HG03432 (cell line): ENCODE data around the gene SLC25A12.
"Not testable (repeated sequence)": the region's sequence is repeated elsewhere in the genome, so short reads cannot be mapped to it uniquely, and the experiment has no call there.

Experiments
- ATAC-seq: cut with Tn5 transposase; IDR thresholded peaks from one replicate; pipeline ENCODE4 v1.9.1; 2021; ENCODE audit warnings: mild to moderate bottlenecking, moderate library complexity; ENCODE audit not compliant: unreplicated experiment

The SLC25A12 gene

DNA sequence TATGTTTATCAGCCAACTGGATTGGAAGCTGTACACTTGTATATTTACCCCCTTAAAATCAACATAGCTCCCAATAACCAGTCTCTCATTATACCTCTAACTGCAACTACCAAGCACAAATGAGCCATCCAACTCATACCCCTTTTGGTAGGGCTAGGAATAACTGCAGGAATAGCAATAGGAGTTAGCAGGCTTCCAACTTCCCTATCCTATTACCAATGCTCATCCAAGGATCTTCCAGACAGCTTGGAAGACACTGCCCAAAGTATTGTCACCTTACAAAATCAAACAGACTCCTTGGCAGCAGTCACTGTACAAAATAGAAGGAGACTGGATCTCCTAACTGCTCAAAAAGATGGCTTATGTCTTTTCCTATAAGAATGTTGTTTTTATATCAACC, 61.6 kb downstream of the SLC25A12 start:
- no peak for ATAC-seq

DNA sequence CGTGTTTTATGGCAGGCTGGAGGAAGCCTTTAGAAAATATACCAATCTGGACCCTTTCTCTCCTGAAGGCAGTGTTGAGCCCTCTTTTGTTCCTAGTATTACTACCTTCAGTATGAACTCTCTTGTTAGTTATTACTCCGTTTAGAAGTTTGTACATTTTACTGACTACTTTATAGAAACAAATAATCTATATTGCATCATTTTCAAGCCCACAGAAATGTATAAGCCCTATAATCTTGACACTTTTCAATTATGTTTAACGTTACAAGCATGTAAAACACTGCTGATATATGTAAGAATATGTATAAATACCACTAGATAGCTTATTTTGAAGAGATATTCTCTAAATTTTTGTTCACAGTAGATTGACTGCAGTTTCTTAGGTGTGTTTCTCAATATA, 64.0 kb downstream of the SLC25A12 start:
- no peak for ATAC-seq

DNA sequence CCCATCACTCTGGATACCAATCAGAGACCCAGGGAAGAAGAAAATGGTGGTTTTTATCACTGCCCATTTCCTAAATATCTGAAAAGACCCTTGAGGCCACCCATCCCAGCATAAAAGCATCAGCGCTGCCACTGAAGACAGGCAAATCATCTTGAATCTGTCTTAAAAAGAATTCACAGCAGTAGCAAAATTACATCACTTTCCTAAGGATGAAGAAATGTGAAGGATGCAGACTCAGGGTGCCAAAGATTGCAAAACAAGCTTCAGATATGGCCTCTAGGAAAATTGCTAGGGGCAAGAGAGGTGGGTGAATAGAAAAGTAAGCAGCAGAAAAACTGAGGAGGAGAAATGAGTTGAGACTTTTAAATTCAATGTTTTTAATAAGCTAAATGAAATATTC, 70.0 kb downstream of the SLC25A12 start:
- no peak for ATAC-seq

DNA sequence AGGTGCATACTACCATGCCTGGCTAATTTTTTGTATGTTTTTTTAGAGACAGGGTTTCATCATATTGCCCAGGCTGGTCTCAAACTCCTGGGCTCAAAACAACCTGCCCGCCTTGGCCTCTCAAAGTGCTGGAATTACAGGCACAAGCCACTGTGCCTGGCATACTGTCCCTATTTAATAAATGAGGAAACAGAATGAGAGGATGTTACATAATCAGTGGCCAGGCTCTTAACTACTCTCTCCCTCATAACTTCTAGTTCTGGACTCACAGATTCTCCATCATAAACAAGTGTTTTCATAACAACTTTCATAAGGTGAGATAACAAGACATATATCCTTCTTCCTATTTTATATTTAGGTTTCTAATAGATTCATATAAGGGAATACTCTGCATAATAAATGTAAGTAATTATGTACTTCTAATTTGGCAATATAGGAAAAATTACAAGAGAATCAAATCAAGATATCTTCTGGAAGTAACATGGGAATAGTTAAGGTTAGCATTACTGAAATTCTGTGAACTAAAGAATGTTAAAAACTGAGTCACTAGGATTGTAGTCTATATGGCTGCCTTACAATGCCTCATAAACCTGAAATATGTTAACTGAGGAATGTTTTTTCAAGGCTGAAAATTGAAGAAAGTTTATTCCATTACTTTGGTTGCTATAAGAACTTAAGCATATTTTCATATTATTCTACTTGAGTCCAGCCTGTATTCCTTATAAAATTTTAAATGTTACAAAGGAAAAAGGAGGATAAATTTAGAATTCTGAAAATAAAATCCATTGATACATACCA, 71.3 kb downstream of the SLC25A12 start:
- no peak for ATAC-seq

DNA sequence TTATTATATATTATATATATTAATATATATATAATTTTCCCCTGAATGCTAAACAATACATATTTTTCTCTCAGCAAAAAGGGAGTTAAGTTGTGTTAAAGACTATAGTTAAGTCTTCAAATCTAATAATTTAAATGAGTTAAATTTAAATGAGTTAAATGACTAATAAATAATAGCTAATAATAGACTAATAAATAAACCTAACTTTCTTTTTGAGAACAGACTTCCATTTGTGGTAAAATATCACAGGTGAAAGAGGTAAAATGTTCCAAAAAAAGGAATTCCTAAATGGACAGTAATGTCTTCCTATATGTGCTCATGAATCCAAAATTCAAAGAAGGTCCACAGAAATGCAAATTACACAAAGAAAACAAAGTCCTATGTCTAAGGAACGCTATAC, 74.6 kb downstream of the SLC25A12 start:
- ATAC-seq: no peak

DNA sequence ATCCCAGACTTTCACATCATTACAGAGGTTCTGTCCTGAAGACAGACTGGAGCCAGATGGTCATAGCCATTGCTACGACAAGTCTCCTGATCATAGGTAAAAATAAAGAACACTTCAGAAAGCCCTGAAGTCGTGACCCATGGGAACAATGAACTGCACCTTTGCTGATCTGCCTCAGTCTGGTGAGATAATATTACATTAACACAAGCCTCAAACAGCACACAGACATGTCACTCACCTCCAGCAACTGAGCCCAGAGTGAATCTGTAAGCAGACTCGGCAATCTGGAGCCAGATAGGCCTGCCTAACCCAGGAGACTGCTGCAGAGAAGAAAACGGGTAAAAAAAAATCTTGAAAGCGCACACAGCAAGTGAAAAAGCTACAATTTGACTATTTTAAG, 79.2 kb downstream of the SLC25A12 start:
- ATAC-seq: no peak

DNA sequence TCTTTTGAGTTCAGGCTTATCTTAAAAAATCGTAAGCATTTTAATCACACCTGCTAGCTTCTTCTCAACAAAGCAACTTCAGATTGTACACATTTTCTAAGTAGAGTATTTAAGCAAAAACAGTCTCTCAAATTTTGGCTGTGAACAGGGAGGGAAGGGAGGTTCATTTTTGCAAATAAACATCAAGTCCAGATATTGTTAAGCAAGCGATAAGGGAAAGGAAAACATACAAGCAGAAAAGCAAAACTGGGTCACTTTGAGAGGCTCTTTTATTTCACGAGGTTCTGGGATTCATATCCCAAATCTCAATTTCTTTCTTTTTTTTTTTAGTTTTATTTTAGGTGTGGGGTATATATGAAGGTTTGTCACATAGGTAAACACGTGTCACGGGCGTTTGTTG, 79.9 kb downstream of the SLC25A12 start:
- no peak for ATAC-seq

DNA sequence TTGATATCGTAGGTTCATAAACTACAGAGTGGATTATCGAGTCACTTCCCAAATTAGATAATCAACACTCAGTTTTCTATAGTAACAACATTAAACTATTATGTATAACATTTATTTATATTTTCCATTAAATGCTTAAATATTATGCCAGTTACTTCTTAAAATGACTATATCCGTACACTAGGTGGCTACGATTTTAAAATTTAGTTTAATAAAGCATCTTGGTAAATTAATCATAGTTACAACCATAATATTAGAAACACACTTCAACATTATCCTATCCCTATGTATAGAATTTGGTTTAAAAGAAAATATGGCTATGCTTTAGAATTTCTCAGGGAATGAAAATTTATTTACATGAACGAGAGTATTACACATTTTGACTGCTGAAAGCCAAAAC, 80.3 kb downstream of the SLC25A12 start:
- ATAC-seq: no peak

DNA sequence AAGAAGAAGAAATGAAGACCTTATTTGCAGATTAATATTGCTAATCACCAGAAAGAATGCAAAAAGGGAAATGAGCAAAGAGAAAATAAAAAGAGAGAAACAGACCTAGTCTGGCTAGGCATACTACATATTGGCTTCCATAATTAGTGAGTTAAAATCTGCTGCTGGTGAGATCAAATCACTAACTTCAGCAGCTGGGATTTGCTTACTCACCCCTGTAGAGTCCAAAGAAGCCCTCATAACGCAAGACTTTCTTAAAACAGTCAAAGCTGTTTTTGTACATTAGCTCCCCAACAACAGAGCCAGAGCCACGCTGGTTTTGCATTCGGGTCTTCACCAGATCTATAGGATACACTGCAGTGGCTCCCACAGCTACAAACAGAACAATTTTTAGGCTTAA, 80.9 kb downstream of the SLC25A12 start:
- no peak for ATAC-seq

DNA sequence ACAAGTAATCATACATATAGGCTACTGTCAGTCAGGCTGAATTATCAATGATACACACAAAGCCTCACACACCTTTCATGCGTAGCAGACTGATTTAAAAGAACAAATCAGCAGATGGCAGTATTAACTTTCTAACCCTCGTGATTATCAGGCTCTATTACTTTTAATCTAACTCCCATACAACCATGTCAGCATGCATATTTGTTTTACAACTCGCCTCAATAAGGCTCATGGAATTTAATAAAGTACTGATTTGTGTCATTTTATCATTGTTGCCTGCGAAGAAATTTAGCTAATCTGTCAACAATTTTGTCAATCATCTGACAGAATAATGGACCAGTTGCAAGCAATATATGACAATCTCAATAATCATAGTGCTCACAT, 82.8 kb downstream of the SLC25A12 start:
- no peak for ATAC-seq

DNA sequence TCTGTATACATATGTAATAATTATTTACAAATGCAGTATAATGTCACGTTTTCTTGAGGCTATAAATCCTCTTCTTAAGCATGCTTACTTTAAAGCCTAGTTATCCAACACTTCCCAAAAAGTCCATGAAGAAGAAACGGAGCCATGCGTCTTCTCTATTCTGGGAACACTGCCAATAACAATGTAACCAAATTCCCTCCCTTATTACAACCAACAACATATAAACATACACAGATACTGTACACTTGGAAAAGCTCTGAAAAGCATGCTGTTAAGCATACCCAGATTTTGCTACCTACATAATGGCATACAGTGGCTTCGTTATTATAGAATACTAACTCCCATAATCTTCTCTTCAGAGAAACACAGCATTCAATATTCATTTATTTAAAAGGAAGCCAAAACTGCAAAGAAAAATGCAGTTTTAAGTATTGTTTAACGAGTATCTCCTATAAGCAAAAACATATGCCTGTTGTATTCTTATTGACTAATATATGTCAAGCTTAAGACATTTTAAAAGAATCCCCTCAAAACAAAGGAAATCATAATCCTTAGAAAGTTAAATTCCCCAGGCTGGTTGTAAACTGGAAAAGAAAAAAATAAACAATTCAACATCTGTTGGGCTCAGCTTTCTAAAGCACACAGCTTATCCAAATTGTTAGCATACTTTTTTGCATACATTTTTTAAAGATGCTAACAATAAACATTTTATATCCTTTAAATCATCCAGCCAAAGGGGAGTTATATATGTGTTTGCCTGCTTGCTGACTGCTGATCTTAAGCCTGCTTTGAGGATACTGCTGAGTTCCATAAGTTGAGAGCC, 83.4 kb downstream of the SLC25A12 start:
- ATAC-seq: no peak

DNA sequence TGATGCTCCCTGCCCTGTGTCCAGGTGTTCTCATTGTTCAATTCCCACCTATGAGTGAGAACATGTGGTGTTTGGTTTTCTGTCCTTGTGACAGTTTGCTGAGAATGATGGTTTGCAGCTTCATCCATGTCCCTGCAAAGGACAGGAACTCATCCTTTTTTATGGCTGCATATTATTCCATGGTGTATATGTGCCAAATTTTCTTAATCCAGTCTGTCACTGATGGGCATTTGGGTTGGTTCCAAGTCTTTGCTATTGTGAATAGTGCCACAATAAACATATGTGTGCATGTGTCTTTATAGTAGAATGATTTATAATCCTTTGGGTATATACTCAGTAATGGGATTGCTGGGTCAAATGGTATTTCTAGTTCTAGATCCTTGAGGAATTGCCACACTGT, 85.2 kb downstream of the SLC25A12 start:
- ATAC-seq: not testable (repeated sequence)

DNA sequence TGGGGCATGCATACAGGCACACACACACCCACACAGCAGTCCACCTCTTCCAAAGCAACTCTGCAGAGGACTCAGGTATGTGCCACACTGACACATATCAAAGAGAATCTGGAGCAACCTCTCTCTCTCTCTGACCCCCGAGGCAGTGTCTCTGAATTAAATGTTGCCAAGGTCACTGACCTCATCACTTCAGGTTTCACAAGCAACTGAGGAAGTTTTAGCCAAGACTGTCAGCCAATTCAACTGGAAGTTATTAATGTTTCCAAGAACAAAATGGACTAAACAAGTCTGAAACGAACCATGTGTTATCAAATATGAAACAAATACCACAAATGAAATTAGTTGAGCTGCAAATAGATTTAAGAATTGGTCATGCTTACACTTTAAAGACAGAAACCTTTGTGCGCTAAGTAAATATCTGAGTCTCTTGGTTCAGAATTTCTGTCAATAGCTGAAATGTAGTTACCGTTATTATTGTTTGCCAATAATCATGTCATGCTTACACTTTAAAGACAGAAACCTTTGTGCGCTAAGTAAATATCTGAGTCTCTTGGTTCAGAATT, 86.1 kb downstream of the SLC25A12 start:
- no peak for ATAC-seq

DNA sequence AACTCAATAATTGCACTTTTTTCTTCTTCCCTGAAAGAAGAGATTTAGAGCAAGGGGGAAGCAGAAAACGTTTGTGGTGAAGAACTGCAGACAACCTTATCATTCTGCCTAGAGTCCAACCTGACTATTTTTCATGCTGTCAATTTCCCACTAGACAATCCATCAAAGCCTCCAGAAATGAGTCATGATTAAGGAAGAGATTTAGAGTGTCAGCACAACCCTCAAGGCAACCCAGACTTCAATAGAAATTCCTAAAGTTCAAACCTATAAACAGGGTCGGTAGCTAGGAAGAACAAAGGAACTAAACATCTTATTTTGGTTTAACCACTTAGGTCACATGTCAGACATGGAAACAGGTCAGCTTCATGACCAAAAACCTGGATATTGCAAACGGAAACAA, 86.9 kb downstream of the SLC25A12 start:
- no peak for ATAC-seq

DNA sequence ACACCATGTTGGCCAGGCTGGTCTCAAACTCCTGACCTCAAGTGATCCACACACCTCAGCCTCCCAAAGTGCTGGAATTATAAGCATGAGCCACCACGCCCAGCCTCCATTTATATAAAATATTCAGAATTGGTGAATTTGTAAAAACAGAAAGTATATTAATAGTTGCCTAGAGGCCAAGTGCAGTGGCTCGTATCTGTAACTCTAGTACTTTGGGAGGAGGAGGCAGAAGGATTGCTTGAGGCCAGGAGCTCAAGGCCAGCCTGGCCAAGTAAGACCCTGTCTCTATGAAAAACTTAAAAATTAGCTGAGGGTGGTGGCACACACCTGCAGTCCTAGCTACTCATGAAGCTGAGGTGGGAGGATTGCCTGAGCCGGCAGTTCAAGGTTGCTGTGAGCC, 89.6 kb downstream of the SLC25A12 start:
- ATAC-seq: no peak

DNA sequence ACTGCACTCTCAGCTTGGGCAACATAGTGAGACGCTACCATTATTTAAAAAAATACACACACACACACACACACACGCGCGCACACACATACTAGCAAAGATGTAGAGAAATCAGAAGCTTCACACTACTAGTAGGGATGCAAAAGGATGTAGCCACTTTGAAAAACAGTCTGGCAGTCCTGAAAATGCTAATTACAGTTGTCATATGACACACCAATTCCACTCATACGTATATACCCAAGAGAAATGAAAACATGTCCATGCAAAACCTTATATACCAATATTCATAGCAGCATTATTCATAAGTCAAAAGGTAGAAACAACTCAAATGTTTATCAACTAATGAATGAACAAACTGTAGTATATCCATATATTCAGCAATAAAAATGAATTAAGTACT, 90.3 kb downstream of the SLC25A12 start:
- ATAC-seq: no peak

DNA sequence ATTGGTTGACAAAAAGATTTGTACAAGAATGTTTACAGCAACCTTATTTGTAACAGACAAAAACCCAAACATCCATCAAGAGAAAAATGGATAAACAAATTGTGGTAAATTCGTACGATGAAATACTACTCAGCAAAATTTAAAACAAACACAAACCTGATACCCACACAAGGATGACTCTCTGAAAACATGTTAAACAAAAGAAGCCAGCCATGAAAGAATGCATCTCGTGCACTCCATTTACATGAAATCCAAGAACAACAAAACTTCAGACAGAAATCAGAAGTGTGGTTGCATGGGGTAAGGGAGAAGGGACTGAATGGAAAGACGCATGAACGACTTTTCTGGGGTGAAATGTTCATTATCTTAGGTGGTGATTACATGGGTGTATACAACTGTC, 93.4 kb downstream of the SLC25A12 start:
- no peak for ATAC-seq

DNA sequence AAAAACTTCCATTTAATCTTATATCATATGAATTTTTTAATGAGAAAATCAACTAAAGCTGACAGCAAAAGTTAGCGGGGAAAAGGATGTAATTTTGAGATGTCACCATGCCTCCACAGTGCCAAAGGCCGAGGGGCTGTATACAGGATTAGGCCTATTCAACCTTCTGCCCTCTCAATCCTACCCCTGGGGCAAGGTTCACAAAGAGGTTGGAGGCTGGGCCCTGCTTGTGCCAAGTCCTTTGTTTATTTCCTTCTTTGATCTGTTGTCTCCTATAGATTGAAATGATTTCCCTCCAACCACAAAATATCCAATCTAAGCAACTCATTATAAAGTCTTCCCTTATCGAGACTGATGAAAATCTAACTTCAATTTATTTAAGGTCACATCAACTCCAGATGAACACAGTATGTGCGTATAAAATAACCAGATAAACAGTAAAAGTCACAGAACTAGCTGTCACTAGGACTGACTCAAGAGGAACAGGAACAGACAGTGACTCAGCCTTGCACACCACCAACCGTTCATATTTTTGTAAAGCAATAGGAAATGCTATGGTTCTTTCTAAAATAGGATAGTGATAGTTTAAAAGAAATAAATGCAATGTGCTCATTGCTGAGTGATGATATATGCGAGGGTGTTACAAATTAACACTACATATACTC, 95.8 kb downstream of the SLC25A12 start:
- no peak for ATAC-seq

DNA sequence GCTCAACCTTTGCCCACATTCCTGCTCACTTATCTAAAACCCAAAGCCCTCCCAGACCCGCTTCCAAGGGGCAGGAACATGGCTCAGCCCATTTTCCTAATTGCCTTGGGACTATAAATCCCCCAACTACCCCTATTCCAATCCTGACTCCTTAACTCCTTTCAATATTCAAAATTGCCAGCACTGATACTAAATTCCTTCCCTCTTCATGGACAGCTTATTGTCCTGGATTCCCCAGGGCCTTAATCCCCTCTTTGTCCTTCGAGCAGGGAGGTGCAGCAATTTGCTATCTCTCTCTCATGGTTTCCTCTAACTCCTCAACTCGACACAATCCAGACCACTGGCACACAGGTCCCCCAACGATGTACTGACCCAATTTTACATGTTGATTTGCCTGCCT, 99.1 kb downstream of the SLC25A12 start:
- no peak for ATAC-seq

DNA sequence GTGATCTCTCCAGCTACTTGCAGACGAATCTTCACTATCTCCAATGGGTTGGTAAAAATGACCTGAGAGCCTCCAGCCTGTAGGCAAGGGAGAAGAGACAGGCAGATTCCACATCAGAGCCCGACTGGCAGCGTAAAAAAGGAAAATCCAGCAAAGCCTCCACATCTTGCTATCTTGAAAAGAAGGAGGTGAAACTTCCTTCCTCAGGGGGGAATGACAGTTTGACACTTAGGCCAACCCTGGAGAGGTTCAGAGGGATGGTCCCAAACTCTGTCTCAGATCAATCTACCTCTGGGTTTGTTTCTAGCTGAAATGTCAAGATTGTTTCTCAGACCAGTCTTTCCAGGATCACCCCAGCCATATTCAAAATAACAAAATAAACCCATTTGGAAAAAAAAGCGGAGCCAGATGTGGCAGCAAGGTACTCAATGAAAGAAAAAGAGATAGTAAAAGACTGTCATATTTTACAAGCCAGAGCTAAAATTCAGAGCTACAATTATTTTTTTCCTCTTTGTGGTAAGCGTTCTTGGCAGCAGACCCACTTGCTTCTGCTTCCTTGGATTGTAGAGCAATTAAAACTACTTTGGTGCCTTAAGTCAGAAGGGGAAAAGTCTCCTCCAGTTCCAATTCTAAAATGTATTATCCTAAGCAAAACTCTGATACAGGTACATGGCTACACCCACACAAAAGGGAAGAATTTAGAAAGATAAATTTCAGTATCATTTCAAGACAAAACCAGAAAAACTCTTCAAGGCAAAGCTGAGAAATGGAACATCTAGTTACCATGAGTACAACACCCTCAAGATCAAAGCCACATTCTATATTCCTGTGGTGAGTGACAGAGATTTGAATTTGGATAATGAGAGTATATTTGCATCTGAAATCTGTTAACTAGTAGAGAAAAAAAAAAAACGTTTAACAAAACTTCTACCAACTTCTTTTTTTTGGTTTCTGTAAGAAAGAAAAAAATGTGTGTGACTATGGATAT, 100.1 kb downstream of the SLC25A12 start:
- ATAC-seq: no peak
